ENCODE results near the gene NCMAP.

GRCh38 chr1:24507405-24507804 is 48.5 kb upstream of the NCMAP start:
- TF ChIP-seq EZH2 (IDR thresholded peaks at IDR 0.05; ENCODE audit: borderline replicate concordance, insufficient read depth, low read length, poor library complexity, severe bottlenecking) (no peak), CTCF (IDR thresholded peaks at IDR 0.05; ENCODE audit: poor library complexity, severe bottlenecking) (no peak), MXI1 (conservative IDR thresholded peaks at IDR 0.05; ENCODE audit: poor library complexity, severe bottlenecking) (no peak), SMC3 (conservative IDR thresholded peaks at IDR 0.05; ENCODE audit: poor library complexity) (no peak), EP300 (conservative IDR thresholded peaks at IDR 0.05; ENCODE audit: poor library complexity, severe bottlenecking) (no peak)
- TF ChIP-seq, protein P1, sequence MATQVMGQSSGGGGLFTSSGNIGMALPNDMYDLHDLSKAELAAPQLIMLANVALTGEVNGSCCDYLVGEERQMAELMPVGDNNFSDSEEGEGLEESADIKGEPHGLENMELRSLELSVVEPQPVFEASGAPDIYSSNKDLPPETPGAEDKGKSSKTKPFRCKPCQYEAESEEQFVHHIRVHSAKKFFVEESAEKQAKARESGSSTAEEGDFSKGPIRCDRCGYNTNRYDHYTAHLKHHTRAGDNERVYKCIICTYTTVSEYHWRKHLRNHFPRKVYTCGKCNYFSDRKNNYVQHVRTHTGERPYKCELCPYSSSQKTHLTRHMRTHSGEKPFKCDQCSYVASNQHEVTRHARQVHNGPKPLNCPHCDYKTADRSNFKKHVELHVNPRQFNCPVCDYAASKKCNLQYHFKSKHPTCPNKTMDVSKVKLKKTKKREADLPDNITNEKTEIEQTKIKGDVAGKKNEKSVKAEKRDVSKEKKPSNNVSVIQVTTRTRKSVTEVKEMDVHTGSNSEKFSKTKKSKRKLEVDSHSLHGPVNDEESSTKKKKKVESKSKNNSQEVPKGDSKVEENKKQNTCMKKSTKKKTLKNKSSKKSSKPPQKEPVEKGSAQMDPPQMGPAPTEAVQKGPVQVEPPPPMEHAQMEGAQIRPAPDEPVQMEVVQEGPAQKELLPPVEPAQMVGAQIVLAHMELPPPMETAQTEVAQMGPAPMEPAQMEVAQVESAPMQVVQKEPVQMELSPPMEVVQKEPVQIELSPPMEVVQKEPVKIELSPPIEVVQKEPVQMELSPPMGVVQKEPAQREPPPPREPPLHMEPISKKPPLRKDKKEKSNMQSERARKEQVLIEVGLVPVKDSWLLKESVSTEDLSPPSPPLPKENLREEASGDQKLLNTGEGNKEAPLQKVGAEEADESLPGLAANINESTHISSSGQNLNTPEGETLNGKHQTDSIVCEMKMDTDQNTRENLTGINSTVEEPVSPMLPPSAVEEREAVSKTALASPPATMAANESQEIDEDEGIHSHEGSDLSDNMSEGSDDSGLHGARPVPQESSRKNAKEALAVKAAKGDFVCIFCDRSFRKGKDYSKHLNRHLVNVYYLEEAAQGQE (IDR thresholded peaks at IDR 0.05; ENCODE audit: borderline replicate concordance) = no peak
